B cell (primary cell): ENCODE results near the gene LLCFC1.

ENCODE experiments used
- EZH2 ChIP-seq: IDR thresholded peaks from 2 replicates; pipeline ENCODE4 v1.6.1; 2012; ENCODE audit warnings: borderline replicate concordance, low read depth, mild to moderate bottlenecking, moderate library complexity, low read length; ENCODE audit not compliant: insufficient read depth, poor library complexity, severe bottlenecking
- TF ChIP-seq, protein P1 (sequence below): fragments of 200-600 bp; IDR thresholded peaks from one replicate; pipeline ENCODE4 v1.8.0; 2022; ENCODE audit warnings: antibody characterized with exemption, mild to moderate bottlenecking

- TF ChIP-seq, protein P1, sequence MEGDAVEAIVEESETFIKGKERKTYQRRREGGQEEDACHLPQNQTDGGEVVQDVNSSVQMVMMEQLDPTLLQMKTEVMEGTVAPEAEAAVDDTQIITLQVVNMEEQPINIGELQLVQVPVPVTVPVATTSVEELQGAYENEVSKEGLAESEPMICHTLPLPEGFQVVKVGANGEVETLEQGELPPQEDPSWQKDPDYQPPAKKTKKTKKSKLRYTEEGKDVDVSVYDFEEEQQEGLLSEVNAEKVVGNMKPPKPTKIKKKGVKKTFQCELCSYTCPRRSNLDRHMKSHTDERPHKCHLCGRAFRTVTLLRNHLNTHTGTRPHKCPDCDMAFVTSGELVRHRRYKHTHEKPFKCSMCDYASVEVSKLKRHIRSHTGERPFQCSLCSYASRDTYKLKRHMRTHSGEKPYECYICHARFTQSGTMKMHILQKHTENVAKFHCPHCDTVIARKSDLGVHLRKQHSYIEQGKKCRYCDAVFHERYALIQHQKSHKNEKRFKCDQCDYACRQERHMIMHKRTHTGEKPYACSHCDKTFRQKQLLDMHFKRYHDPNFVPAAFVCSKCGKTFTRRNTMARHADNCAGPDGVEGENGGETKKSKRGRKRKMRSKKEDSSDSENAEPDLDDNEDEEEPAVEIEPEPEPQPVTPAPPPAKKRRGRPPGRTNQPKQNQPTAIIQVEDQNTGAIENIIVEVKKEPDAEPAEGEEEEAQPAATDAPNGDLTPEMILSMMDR: no peak
- TF ChIP-seq EZH2: no peak
These were observed 5.7 kb upstream of the LLCFC1 start, which contains the start of gene TRPV5 for GRCh38 chr7:142933624-142934023.
